ENCODE data around the gene CASZ1. TPM values are rescaled to one million over a fixed set of nuclear protein-coding genes. Genes with fewer than 3 reads are reported as not detected.

Gene CASZ1
- total RNA-seq, 2 donors from 2014 or later: 45.0 to 56.0 TPM

GRCh38 chr1:10795276-10796021 is 997 bp downstream of the CASZ1 start:
- intact Hi-C loops (cut with DNase I): no loop called here
- Histone ChIP-seq H3K4me3 (peak overlapping the region; percentile 68), H3K4me1 (no peaks in the 10 kb centered on the region), H3K27ac (peak overlapping the region; percentile 85), H3K36me3 (no peaks in the 10 kb centered on the region), H3K9me3 (no peaks in the 10 kb centered on the region), H3K27me3 (no peaks in the 10 kb centered on the region), H3K9ac (ENCODE audit: low read depth in 2 of 2, low read length in 2 of 2) (peak overlapping the region; percentile 91 to 95)
- DNase-seq: peak; percentile 42
- no peak for TF ChIP-seq CTCF (IDR thresholded peaks at IDR 0.05)

- peak; percentile 40 for DNase-seq
- Histone ChIP-seq H3K9me3 (no peaks in the 10 kb centered on the region), H3K9ac (ENCODE audit: low read depth in 2 of 2, low read length in 2 of 2) (peak overlapping the region; percentile 92 to 95), H3K36me3 (no peaks in the 10 kb centered on the region), H3K27ac (peak overlapping the region; percentile 86), H3K4me1 (no peaks in the 10 kb centered on the region), H3K4me3 (peak overlapping the region; percentile 68), H3K27me3 (peaks cover 3% of the 10 kb centered on the region)
- intact Hi-C loops (cut with DNase I): loop anchor here (5.0 kb wide), 1 partner anchor 107 kb away; no protein-coding TSS in a partner anchor
- TF ChIP-seq CTCF (IDR thresholded peaks at IDR 0.05): no peak
These were observed 1.6 kb downstream of the CASZ1 start for GRCh38 chr1:10794724-10795275.

DNA sequence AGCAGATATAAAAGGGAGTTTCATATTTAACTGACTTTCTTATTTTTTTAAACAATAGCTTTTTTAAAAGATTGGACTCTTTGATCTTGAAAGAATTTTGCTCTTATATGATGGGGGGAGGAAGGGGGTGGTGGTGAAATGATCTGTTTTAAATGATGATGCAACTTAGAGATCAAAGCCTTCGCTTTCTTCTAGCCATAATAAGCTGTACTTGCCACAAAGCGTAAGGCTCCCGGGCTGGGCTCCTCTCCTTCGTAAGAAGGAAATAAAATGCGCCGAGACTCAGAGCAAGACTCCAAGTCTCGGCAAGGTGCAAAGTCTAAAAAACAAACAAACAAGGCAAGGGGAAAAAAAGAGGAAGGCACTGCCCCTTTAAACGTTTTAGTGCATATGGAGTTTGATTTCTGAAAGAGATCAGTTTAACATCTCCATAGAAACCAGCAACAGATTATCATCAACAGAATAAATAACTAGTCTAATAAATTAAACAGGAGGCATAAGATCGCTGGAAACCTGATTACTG is 3.3 kb downstream of the CASZ1 start:
- no peak for TF ChIP-seq CTCF (IDR thresholded peaks at IDR 0.05)
- peaks cover 3% of the 10 kb centered on the region for H3K27me3 ChIP-seq
- H3K4me1 ChIP-seq: no peaks in the 10 kb centered on the region
- H3K36me3 ChIP-seq: no peaks in the 10 kb centered on the region
- no peaks in the 10 kb centered on the region for H3K9me3 ChIP-seq
- intact Hi-C loops (cut with DNase I): loop anchor here (5.0 kb wide), 1 partner anchor 106 kb away; no protein-coding TSS in a partner anchor
- peak overlapping the region; percentile 68 for H3K4me3 ChIP-seq
- H3K9ac ChIP-seq (ENCODE audit: low read depth in 2 of 2, low read length in 2 of 2): peak overlapping the region in 1 of 2 donors; percentile 92
- H3K27ac ChIP-seq: peak overlapping the region; percentile 86
- DNase-seq: peak; percentile 78

- intact Hi-C loops (cut with DNase I): loop anchor here (5.0 kb wide), 1 partner anchor 104 kb away; no protein-coding TSS in a partner anchor
- no peak overlapping the region for H3K4me3 ChIP-seq
- H3K4me1 ChIP-seq: no peaks in the 10 kb centered on the region
- no peak for TF ChIP-seq CTCF (IDR thresholded peaks at IDR 0.05)
- peak overlapping the region in 1 of 2 donors; percentile 66 for H3K9ac ChIP-seq (ENCODE audit: low read depth in 2 of 2, low read length in 2 of 2)
- H3K27me3 ChIP-seq: peaks cover 3% of the 10 kb centered on the region
- no peak for DNase-seq
- H3K36me3 ChIP-seq: no peaks in the 10 kb centered on the region
- H3K9me3 ChIP-seq: no peaks in the 10 kb centered on the region
- H3K27ac ChIP-seq: peak overlapping the region; percentile 86
These were observed 5.1 kb downstream of the CASZ1 start for GRCh38 chr1:10791105-10791951.

Data from colonic mucosa (tissue), 4 donors.